Sciatic nerve (tissue), 2 donors: Measurements from ENCODE around the gene GABRB3. TPM values are rescaled to one million over a fixed set of nuclear protein-coding genes. Genes with fewer than 3 reads are reported as not detected.
"Not testable (repeated sequence)": the region's sequence is repeated elsewhere in the genome, so short reads cannot be mapped to it uniquely, and the experiment has no call there.

Experiments used
- ATAC-seq: fragments of 200-7000 bp; cut with Tn5 transposase; one replicate; pipeline ENCODE4 v1.9.1; 2020; ENCODE audit warnings: mild to moderate bottlenecking, moderate library complexity
- DNase-seq: peaks from one replicate; pipeline ENCODE4 v3.0.0-alpha.2; 2020; ENCODE audit warnings: low spot score
- intact Hi-C: fragments of 100-400 bp; cut with DNase I; formaldehyde crosslinking; loops from one replicate; pipeline ENCODE4 v1.14.2; 2022
- total RNA-seq: library from RNA; stranded (reverse); fragmentation: NEBNext Ultra II Directional; extraction: Animal tissue kit (Norgen Biotek cat#: 25700); gene quantifications from one replicate; pipeline ENCODE4 v1.2.1, GENCODE V29; 2021
- donor health status: DM: no; HTN: no; CAD: no.
- donor health status: DM: no; HTN: no; CAD: no.

The GABRB3 gene
- total RNA-seq, 1 donor from 2014 or later, result 4.5 TPM

- no peak for ATAC-seq
- intact Hi-C loops, result loop anchor here (5.0 kb wide), 1 partner anchor 812 kb away; no protein-coding TSS in a partner anchor
- DNase-seq, result no peak
Observed at GRCh38 chr15:26739791-26740190, 33.1 kb downstream of the GABRB3 start.

DNA sequence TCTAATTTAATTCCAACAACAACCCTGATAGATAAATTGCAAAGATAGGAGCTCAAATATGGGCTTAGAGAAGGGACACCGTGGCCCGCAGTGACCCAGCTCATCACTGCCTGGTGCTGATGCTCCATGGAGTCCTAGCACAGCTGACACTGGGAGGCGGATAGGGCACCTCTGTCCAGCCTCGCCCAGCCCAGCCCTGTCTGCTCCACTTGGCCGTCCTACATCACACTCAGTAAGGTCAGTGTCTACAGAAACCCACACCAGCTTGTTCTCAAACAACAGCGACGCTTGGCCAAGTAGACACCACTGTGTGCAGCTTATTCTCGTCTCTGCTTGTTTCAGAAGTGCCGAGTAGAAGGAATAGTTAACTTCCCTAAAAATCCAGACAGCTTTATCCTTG, 33.9 kb downstream of the GABRB3 start:
- ATAC-seq (no peak), DNase-seq (no peak)
- intact Hi-C loops, result no loop called here

DNA sequence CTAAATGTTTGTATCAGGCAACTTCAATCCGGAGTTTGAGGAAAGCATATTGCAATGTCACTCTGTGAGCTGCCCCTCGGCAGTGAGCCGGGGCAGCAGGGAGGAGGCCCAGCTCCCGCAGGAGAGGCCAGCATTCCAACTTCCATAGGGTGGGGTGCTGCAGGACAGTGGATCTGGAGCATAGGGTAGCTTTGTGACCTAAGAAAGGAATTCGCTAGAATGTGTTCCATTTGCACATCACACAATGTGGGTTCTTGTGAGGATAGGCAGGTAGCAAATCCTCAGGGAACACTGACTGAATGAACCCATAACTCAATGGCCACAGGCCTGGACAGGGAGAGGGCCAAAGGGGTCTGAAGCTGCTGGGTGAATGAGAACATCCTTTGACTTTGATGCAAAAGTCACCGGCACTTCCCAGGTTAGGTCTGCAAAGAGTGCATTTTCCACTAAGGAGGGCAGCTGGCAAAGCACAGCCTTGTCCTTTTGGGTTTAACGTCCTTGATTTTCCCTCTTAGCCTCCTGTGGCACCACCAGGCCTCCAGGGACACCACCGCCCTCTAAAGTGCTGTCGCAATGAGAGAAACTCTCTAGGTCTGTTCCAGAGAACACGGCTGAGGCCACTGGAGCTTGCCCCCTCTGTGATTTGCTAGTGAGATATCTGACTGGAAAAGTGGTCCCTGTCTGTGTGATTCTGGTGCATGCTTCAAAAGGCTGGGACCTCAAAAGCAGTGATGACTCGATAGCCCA, 36.2 kb downstream of the GABRB3 start:
- ATAC-seq (no peak), DNase-seq (no peak)
- intact Hi-C loops, result no loop called here

GRCh38 chr15:26731965-26732364, 40.9 kb downstream of the GABRB3 start:
- intact Hi-C loops, result no loop called here
- ATAC-seq, result no peak
- DNase-seq, result no peak

DNA sequence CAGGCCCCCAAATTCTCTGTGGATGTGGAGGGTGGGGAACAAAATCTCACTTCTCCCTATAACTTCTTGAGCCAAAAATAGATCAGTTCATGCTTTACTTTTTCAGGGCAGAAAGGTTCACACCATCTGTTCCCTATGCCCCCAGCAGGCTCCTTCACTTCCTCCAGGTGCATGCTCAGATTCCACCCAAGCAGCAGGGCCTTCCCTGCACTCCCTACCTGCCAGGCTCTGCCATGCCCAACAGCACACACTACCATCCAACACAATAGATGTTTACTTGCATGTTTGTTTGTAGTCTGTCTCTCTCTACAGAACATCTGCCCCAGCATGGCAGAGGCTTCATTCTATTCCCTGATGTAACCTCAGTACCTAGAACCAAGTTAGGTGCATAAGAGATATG, 43.3 kb downstream of the GABRB3 start:
- ATAC-seq, result no peak
- no peak for DNase-seq
- intact Hi-C loops, result no loop called here

DNA sequence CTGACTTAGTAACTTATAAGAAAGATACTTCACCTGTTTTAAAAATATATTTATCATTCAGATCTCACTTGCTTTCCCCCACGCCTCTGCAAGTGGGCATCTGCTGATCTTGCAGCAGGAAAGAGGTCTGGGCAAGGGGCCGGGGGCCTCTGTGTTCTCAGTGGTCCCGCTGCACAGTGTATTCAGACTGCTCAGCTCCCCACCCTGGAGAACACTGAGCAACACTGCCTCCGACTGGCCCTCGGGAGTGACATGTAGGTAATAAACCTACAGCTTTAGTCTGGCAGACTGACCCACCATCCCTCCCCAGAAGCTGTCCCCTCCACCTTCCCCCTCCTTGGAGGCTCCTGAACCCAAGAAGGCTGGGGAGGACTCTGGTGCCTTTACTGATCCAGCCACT, 43.8 kb downstream of the GABRB3 start:
- DNase-seq, result no peak
- no peak for ATAC-seq
- intact Hi-C loops, result no loop called here

- ATAC-seq (no peak), DNase-seq (no peak)
- intact Hi-C loops, result no loop called here
Observed at GRCh38 chr15:26724381-26725150, 48.3 kb downstream of the GABRB3 start.

DNA sequence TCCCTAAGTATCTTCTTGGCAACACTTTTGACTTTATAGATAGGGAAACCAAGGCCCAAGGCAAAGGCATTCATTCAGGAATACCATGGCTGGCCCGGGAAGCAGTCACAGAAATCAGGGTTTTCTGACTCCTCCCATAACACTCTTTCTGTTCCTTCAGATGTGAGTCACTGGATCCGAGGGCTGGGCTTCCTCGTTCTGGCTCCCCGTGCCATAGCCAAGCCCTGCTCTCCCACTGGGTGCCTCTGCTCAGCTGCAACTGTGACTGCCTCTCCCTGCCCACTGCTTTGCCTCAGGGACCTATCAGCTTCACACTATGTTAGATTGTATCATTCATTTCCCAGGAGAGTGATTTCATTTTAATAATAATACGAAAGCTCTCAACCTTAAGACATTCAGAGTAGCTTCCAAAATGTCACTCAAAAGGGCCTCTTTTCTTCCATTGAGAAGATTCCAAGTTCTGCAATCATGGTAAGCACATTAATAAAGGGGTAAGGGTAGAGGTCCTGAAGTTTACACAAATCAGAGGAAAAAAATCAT, 50.2 kb downstream of the GABRB3 start:
- ATAC-seq, result no peak
- intact Hi-C loops, result no loop called here

GRCh38 chr15:26721232-26721967, 51.5 kb downstream of the GABRB3 start:
- DNase-seq, result no peak
- no peak for ATAC-seq
- intact Hi-C loops, result no loop called here

More for the DNA sequence above, 50.2 kb downstream of the GABRB3 start:
- DNase-seq, result no peak

DNA sequence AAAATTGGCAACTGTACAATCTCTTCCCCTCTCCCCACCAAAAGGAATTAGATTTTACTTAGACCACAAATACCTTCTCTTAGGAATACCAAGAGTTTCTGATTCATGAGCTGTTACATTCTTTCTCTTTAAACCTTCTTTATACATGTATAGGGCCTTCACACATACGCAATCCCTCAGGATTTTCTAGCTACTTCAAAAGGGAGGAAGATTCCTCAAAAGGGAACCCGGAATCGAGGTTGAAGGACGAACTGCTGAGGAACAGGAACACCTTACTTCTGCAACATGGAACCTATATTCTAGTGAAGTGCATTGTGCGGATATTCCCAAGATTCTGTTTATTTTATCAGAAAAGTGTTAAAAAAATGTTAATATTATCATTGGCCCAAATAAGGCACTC, 52.3 kb downstream of the GABRB3 start:
- intact Hi-C loops, result no loop called here
- ATAC-seq, result no peak
- DNase-seq, result no peak

DNA sequence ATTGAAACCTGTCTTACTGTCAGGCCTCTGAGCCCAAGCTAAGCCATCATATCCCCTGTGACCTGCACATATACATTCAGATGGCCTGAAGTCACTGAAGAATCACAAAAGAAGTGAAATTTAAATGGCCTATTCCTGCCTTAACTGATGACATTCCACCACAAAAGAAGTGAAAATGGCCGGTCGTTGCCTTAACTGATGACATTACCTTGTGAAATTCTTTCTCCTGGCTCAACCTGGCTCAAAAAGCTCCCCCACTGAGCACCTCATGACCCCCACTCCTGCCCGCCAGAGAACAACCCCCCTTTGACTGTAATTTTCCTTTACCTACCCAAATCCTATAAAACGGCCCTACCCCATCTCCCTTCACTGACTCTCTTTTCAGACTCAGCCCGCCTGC, 53.0 kb downstream of the GABRB3 start:
- DNase-seq, intact Hi-C loops, ATAC-seq: not testable (repeated sequence)

DNA sequence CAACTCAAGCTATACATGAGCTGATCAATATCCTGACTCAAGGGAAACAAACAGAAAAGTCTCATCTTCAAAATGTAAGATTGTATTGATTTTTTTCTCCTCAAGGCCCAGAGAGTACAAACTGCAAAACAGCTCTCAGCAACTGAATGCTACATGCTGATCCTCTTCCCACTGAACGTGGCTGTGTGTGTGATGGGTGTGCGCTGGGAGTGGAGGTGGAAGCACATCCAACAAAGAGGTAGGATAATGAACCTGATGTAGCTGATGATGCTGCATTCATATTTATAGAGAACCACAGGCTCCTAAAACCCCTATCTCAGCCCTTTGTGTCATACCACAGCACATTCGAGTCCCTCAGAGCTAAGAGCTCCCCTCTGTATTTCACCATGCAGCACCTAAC, 56.8 kb downstream of the GABRB3 start:
- no peak for ATAC-seq
- intact Hi-C loops, result no loop called here

GRCh38 chr15:26713498-26713897, 59.4 kb downstream of the GABRB3 start:
- DNase-seq (no peak), ATAC-seq (no peak)
- intact Hi-C loops, result no loop called here

More for the DNA sequence above, 56.8 kb downstream of the GABRB3 start:
- no peak for DNase-seq

- intact Hi-C loops, result no loop called here
- DNase-seq (no peak), ATAC-seq (no peak)
Observed at GRCh38 chr15:26712335-26712734, 60.5 kb downstream of the GABRB3 start.

- ATAC-seq (no peak), DNase-seq (no peak)
- intact Hi-C loops, result no loop called here
Observed at GRCh38 chr15:26711445-26711844, 61.4 kb downstream of the GABRB3 start.

DNA sequence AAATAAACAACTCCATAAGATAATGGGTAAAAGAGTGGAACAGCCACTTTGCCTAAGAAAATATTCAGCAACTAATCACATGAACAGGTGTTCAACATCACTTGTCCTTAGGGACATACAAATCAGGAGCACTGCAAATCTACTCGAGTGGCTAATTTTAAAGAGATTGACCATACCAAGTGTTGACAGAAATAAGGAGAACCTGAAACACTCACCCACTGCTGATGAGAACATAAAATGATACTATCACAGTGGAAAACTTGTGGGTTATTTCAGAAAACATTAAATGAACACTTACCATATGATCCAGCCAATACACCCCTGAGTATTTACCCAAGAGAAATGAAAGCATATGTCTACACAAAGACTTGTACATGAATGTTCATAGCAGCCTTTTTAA, 70.5 kb downstream of the GABRB3 start:
- no peak for ATAC-seq
- DNase-seq, result no peak
- intact Hi-C loops, result no loop called here

DNA sequence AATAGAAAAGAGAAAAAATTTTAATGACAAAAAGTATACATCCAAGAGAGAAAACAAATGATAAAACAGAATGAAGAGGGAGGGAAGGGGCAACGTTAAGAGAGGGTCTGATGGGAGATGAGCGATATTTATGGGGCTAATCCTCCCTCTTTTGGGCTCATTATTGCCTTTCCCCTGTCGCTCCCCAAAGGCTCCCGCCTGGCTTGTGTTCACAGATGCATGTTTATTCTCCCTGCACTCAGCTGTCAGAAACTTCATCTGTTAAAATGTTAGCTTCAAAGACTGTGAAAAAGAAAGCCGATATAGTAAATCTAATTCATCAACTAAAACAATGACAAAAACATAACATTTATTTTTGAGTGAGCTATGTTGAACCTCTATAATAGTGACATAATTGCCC, 74.3 kb downstream of the GABRB3 start:
- intact Hi-C loops, result no loop called here
- no peak for DNase-seq
- no peak for ATAC-seq

DNA sequence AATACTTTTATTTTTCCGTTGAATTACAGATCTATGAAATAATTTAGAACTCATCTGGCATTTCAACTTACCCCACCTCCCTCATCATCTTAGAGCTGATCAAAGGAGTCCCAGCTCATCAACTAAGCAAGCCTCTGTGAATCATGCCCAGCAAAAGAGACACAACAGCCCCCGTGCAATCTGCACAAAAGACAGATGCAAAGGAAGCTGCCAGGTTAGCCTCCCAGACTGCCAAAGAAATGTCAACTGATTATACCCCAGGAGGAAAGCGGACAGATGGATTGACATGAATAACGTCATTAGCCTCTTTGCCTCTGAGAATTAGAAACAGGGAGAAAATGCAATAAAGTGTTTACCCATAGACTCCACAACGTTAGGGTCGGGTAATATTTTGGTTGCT, 75.0 kb downstream of the GABRB3 start:
- no peak for DNase-seq
- intact Hi-C loops, result no loop called here
- ATAC-seq, result no peak

GRCh38 chr15:26691249-26691648, 81.6 kb downstream of the GABRB3 start:
- DNase-seq, result no peak
- intact Hi-C loops, result no loop called here
- ATAC-seq, result no peak

DNA sequence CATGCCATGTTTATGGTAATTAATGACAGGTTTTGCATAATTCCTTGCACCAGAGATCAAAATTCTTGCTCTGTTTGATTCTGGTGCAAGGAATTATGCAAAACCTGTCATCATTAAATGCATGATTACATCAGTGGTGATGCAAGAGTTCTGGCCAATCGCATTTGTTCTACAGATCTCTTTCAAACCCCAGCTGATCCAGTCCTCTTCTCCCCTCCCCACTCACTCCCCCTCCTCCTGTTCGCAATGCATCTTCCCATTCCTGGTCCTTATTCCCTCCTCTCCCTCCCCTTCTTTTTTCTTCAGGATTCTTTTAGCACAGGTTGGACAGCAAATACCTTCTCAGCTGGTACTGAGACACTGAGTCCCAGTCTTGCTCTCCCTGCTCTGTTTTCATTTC, 82.1 kb downstream of the GABRB3 start:
- intact Hi-C loops, result no loop called here
- ATAC-seq (no peak), DNase-seq (no peak)
